Type B pancreatic cell (in vitro differentiated cells): ENCODE measurements around the gene KANSL1L. TPM values are rescaled to one million over a fixed set of nuclear protein-coding genes. Genes with fewer than 3 reads are reported as not detected.

Experiments
- DNase-seq: peaks from one replicate; pipeline ENCODE4 v3.0.0; 2021; ENCODE audit warnings: mixed read lengths; ENCODE audit not compliant: unreplicated experiment; ENCODE audit errors: extremely low spot score
- H3K27ac Mint-ChIP-seq: 2 replicates; pipeline ENCODE4 v1.8.0; 2021; ENCODE audit warnings: mild to moderate bottlenecking, mixed read lengths
- H3K27me3 Mint-ChIP-seq: 2 replicates; pipeline ENCODE4 v1.8.0; 2021; ENCODE audit warnings: mixed read lengths
- H3K36me3 Mint-ChIP-seq: 2 replicates; pipeline ENCODE4 v1.8.0; 2021; ENCODE audit warnings: mixed read lengths
- H3K4me1 Mint-ChIP-seq: one replicate; pipeline ENCODE4 v1.8.0; 2021; ENCODE audit warnings: mixed read lengths; ENCODE audit not compliant: unreplicated experiment
- H3K4me3 Mint-ChIP-seq: 2 replicates; pipeline ENCODE4 v1.8.0; 2021; ENCODE audit warnings: mild to moderate bottlenecking, mixed read lengths
- H3K9me3 Mint-ChIP-seq: 2 replicates; pipeline ENCODE4 v1.8.0; 2021; ENCODE audit warnings: mixed read lengths
- total RNA-seq: library from RNA; stranded (reverse); gene quantifications from 2 replicates; pipeline ENCODE4 v1.2.1, GENCODE V29; 2021; ENCODE audit warnings: low replicate concordance
- TF ChIP-seq, protein P1 (sequence below): fragments of 200-600 bp; sonication (generic); conservative IDR thresholded peaks from 2 replicates; pipeline ENCODE4 v1.5.0; 2021; ENCODE audit warnings: antibody characterized with exemption, mild to moderate bottlenecking

KANSL1L gene
- total RNA-seq, 1 donor from 2014 or later: 17.2 TPM

DNA sequence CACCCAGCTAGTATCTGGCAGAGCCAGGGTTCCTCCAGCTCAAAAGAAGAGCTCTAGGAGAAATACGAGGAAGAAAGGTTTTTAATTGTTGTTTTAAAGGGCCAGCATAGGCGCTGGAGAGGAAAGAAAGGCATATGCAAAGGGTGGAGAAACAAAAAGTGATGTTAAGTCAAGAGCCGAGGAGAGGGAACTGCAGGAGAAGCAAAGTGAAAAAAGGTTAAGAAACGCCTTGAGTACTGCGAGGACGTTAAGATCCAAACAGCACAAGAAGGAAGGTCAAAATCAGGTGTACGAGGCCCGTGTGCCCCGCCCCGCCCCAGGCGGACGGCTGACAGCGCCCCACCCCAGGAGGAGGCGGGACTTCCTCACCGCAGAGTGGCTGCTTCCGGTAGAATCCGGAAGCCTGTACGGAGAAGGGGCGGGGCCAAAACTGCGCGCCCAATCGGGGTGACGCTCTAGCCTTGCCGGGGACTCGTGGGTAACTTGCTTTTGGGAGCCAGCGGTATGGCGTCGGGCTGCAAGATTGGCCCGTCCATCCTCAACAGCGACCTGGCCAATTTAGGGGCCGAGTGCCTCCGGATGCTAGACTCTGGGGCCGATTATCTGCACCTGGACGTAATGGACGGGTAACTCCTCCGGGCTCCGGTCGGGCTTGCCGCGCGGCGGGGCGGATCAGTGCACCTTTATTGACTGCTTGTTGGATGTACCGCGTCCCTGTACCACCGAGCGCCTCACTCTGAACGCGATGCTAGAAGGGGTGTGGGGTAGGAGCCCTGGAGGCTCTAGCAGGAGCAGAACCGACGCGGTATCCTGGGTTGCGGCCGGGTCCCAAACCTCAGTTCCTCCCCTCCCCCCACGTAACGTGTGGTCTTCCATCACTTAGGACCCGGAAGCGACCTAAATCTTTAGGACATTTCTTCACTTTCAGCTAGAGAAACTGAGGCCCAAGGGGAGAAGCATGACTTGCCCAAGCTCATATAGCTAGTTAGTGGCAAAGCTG lies 168.8 kb downstream of the KANSL1L start, which contains the start of gene RPE:
Gene RPE, plus strand, starts transcription at position 481 of the 1,000 bp plus-strand sequence. Its CDS starts 24 bp downstream, at position 505.
- TF ChIP-seq, protein P1, sequence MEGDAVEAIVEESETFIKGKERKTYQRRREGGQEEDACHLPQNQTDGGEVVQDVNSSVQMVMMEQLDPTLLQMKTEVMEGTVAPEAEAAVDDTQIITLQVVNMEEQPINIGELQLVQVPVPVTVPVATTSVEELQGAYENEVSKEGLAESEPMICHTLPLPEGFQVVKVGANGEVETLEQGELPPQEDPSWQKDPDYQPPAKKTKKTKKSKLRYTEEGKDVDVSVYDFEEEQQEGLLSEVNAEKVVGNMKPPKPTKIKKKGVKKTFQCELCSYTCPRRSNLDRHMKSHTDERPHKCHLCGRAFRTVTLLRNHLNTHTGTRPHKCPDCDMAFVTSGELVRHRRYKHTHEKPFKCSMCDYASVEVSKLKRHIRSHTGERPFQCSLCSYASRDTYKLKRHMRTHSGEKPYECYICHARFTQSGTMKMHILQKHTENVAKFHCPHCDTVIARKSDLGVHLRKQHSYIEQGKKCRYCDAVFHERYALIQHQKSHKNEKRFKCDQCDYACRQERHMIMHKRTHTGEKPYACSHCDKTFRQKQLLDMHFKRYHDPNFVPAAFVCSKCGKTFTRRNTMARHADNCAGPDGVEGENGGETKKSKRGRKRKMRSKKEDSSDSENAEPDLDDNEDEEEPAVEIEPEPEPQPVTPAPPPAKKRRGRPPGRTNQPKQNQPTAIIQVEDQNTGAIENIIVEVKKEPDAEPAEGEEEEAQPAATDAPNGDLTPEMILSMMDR: peak; percentile 8
- Mint-ChIP-seq H3K27me3 (no peaks in the 10 kb centered on the region), H3K36me3 (no peaks in the 10 kb centered on the region), H3K4me1 (peaks cover 25% of the 10 kb centered on the region), H3K4me3 (peak within 1 kb of the TSS; percentile 91), H3K27ac (peak within 1 kb of the TSS; percentile 88), H3K9me3 (no peaks in the 10 kb centered on the region)
- peak; percentile 94 for DNase-seq

DNA sequence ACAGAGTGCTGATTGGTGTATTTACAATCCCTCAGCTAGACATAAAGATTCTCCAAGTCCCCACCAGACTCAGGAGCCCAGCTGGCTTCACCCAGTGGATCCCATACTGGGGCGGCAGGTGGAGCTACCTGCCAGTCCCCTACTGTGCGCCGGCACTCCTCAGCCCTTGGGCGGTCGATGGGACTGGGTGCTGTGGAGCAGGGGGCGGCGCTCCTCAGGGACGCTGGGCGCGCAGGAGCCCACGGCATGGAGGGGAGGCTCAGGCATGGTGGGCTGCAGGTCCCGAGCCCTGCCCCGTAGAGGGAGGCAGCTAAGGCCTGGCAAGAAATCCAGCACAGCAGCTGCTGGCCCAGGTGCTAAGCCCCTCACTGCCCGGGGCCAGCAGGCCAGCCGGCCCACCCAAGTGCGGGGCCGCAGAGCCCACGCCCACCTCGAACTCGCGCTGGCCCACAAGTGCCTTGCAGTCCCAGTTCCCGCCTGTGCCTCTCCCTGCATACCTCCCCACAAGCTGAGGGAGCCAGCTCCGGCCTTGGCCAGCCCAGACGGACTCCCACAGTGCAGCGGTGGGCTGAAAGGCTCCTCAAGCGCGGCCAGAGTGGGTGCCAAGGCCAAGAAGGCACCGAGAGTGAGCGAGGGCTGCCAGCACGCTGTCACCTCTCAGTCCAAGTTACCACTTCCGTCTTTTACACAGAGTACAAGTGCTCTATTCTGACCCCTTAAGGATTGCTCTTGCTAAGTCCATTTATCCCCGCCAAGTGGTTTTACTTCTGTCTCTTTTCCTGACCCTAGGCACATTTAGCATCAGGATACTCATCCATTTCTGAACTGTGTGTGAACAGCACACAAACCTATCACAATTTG lies 170.5 kb downstream of the KANSL1L start:
- no peaks in the 10 kb centered on the region for H3K36me3 Mint-ChIP-seq
- H3K4me3 Mint-ChIP-seq: no peak overlapping the region
- no peak overlapping the region for H3K27ac Mint-ChIP-seq
- H3K4me1 Mint-ChIP-seq: peaks cover 23% of the 10 kb centered on the region
- no peak for DNase-seq
- no peaks in the 10 kb centered on the region for H3K9me3 Mint-ChIP-seq
- TF ChIP-seq, protein P1: no peak
- no peaks in the 10 kb centered on the region for H3K27me3 Mint-ChIP-seq

DNA sequence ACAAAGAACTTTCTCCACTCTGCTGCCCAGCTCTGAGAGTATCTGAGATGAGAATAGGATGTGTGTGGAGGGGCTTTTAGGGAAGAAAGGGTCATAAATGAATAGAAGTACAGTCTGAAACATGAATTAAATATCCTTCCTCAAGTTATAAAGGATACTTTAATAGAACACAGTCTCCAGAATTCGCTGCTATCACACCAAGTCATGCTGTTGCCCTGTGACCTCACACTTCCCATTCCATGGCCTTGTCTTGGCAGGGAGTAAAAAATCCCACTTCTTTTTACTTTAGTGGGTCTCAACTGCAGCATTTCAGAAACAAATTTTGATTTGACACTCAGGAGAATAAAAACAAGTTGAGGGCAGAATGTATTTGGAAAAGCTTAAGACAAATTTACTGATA lies 172.6 kb downstream of the KANSL1L start:
- Mint-ChIP-seq H3K9me3 (no peaks in the 10 kb centered on the region), H3K36me3 (no peaks in the 10 kb centered on the region), H3K4me1 (peaks cover 7% of the 10 kb centered on the region), H3K27ac (no peak overlapping the region), H3K4me3 (no peak overlapping the region), H3K27me3 (no peaks in the 10 kb centered on the region)
- DNase-seq: no peak
- TF ChIP-seq, protein P1: no peak

DNA sequence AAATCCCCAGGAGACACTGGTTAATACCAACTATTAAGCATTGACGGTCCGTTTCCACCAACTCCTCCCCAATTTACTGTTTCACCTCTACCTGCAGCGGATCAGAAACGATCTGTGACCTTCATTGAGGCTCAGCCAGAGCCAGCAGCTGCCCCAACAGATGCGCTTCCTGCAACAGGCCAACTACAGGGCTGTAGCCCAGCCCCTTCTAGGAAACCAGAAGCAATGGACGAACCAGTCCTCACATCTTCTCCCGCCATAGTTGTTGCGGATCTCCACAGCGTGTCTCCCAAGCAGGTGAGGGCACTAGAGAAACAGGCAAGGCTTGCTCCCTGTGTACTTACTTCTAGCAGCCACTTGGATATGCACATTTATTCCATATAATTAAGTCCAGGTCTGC lies 177.2 kb downstream of the KANSL1L start:
- H3K36me3 Mint-ChIP-seq: no peaks in the 10 kb centered on the region
- H3K27ac Mint-ChIP-seq: no peak overlapping the region
- TF ChIP-seq, protein P1: no peak
- no peak overlapping the region for H3K4me3 Mint-ChIP-seq
- DNase-seq: no peak
- H3K4me1 Mint-ChIP-seq: no peaks in the 10 kb centered on the region
- no peaks in the 10 kb centered on the region for H3K9me3 Mint-ChIP-seq
- H3K27me3 Mint-ChIP-seq: peaks cover 11% of the 10 kb centered on the region

DNA sequence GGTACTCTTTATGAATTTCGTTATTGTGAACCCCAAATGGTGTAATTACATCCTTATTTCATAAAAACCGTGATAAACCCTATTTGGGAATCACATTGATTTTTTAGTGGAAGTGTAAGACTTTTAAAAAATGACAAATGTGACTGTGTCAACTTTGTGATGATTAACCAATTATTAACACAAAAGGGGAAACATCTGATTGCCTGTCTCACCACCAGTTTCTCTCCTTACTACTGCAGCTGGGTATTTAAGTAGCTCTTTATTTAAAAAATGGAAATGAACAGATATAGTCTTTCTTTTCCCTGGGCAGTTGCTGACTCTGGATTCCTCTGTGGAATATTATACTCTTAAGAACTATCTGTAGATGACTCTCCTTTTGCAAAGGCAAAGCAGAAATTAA lies 180.4 kb downstream of the KANSL1L start:
- Mint-ChIP-seq H3K27me3 (peaks cover 14% of the 10 kb centered on the region), H3K27ac (no peak overlapping the region), H3K4me3 (no peak overlapping the region), H3K4me1 (no peaks in the 10 kb centered on the region), H3K9me3 (no peaks in the 10 kb centered on the region), H3K36me3 (no peaks in the 10 kb centered on the region)
- DNase-seq: no peak
- TF ChIP-seq, protein P1: no peak
